ENCODE measurements around the gene TCF19.

TCF19 gene

DNA sequence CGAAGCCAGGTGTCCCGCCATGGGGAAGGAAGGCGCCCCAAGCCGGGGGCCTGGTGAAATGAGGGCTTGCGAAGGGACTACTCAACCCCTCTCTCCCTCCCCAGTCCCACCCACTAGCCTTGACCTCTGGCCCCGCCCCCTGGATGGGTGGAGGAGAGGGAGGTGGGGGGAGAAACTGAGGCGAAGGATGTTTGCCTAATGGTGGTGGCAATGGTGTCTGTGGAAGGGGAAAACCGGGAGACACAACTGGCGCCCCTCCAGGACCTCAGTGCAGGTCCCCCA, 12.2 kb downstream of the TCF19 start, which contains the start of gene POU5F1:
Gene POU5F1 (minus strand): TSS at position 83 of the 282 bp plus-strand sequence. CDS start 62 bp downstream, at position 21.
- H3K4me3 ChIP-seq (replicated peaks; ENCODE audit: low read depth, low read length), result no peak within 1 kb of the TSS
- TF ChIP-seq, protein P1, sequence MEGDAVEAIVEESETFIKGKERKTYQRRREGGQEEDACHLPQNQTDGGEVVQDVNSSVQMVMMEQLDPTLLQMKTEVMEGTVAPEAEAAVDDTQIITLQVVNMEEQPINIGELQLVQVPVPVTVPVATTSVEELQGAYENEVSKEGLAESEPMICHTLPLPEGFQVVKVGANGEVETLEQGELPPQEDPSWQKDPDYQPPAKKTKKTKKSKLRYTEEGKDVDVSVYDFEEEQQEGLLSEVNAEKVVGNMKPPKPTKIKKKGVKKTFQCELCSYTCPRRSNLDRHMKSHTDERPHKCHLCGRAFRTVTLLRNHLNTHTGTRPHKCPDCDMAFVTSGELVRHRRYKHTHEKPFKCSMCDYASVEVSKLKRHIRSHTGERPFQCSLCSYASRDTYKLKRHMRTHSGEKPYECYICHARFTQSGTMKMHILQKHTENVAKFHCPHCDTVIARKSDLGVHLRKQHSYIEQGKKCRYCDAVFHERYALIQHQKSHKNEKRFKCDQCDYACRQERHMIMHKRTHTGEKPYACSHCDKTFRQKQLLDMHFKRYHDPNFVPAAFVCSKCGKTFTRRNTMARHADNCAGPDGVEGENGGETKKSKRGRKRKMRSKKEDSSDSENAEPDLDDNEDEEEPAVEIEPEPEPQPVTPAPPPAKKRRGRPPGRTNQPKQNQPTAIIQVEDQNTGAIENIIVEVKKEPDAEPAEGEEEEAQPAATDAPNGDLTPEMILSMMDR (IDR thresholded peaks at IDR 0.05; ENCODE audit: low read depth, low read length, missing control alignments), result no peak
- no peak for DNase-seq (ENCODE audit: extremely low read depth, low read depth)

DNA sequence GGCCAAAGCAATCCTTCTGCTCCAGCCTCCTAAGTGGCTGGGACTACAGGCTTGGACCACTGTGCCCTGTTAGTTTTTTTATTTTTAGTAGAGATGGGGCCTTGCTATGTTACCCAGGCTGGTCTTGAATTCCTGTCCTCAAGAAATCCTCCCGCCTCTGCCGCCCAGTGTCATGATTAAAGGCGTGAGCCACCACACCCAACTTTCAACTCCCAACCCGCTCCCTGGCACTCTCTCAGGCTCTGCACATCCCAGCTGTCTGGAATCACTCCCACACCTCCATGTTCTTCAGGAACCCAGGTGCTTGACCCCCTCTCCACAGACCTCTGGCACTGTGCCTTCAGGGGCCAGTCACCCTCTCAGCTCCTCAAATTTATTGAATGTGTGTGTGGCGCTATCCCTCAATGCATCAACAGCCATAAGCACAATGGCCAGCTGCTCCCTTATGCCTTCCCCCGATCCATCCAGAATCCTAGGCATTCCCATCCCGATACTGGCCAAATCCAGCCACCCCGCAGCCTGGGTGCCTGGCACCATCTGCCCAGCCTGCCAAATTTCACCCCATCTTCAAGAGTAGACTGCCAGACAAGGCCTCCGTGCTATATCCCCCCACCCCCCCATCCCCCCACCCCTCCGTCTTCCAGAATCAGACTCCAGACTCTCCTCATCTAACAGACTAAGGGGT, 12.7 kb downstream of the TCF19 start:
- TF ChIP-seq, protein P1 (IDR thresholded peaks at IDR 0.05; ENCODE audit: low read depth, low read length, missing control alignments), result no peak
- H3K4me3 ChIP-seq (replicated peaks; ENCODE audit: low read depth, low read length), result no peak overlapping the region

DNA sequence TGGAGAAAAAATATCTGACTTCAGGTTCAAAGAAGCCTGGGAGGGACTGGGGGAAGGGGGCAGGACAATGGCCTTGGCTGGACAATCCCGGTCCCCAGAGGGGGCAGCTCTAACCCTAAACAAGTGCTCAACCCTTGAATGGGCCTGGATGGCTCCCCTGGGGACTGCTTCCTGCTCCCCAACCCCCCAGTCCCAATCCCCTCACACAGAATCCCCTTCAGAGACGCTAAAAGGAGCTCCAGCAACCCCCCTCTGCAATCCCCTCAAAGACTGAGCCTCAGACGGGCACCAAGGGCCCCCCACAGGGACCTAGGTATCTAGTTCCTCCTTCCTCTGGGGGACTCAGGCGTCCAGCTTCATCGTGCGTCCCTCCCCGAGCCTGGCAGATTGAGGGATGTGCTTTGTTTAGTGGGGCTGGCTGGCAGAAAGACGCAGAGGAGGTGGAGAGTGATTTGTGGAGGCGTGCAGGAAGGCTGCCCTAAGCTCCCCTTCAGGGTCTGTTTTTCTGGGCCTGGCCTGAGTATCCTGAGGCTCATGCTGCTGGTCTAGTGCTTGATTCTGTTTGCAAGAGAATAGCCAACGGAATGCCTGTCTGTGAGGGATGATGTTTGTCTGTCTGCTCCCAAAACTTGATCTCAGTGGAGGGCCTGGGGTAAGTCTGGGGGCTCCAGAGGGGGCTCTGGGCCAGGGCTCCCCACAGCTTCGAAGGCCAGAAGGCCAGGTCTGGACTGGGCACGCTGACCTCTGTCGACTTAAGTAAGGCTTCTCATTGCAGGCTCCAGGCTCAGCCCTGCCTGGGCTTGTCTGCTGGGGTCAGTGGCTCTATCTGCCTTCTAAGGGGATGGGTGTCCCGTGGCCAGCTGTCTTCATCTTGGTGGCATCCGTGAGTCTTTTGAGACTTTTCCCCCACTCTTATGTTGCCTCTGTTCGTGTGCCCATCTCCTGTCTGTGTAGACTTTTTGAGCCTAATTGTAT, 13.8 kb downstream of the TCF19 start:
- H3K4me3 ChIP-seq (replicated peaks; ENCODE audit: low read depth, low read length), result no peak overlapping the region
- DNase-seq (ENCODE audit: extremely low read depth, low read depth), result no peak
- TF ChIP-seq, protein P1 (IDR thresholded peaks at IDR 0.05; ENCODE audit: low read depth, low read length, missing control alignments), result no peak

More for the DNA sequence above, 12.7 kb downstream of the TCF19 start:
- DNase-seq (ENCODE audit: extremely low read depth, low read depth), result no peak

DNA sequence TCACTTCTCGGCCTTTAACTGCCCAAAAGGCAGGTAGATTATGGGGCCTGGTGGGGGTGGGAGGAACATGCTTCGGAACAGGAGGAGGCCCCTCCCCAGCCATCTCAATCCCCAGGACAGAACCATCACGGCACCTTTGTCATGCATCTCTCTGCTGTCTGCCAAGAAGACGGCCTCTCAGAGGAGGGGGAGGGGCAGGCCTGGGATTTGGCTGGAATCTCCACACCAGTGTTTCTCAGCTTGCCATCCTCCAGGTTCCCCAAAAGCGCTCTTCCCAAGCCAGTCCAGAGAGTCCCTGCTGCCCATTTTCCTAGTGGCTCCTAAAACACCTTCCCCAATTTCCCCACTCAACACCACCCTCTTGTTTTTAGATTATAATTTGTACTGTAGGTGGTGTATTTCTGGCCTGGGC, 14.6 kb downstream of the TCF19 start:
- H3K4me3 ChIP-seq (replicated peaks; ENCODE audit: low read depth, low read length), result no peak overlapping the region
- no peak for DNase-seq (ENCODE audit: extremely low read depth, low read depth)
- TF ChIP-seq, protein P1 (IDR thresholded peaks at IDR 0.05; ENCODE audit: low read depth, low read length, missing control alignments), result no peak

DNA sequence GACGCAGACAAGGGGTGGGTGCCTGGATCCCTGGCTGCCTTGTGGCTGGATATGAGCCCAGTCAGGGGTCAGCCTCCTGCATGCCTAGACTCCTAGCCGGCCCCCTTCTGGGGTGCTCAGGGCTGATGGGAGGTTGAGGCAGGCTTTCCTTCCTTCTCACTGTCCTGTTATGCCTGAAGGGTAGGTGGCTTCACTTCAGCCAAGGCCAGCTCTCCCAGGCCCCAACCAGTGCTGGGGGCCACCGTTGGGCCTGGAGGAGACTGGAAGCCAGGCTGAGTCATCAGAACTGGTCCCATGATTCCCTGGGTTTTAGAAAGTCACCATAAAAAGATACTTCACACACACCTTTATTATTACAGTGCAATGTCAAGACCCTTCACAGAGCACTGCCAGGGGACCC, 15.0 kb downstream of the TCF19 start:
- DNase-seq (ENCODE audit: extremely low read depth, low read depth), result no peak
- TF ChIP-seq, protein P1 (IDR thresholded peaks at IDR 0.05; ENCODE audit: low read depth, low read length, missing control alignments), result no peak
- H3K4me3 ChIP-seq (replicated peaks; ENCODE audit: low read depth, low read length), result no peak overlapping the region

DNA sequence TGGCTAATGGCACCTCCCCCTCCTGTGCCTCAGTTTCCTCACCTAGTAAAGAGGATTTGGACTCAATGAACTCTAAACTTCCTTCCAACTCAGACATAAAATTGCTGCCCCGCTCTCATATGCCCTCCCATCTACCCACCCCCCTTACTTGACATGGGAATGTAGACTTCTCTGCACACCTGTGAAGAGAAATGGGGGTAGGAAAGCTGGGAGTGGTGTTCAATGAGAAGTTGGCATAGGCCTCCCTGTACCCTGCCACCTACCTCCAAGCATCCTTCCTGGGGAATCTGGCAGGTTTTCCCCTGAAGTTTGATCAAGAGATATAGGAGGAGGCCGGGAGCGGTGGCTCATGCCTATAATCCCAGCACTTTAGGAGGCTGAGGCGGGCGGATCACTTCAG, 16.0 kb downstream of the TCF19 start:
- no peak for DNase-seq (ENCODE audit: extremely low read depth, low read depth)
- TF ChIP-seq, protein P1 (IDR thresholded peaks at IDR 0.05; ENCODE audit: low read depth, low read length, missing control alignments), result no peak
- no peak overlapping the region for H3K4me3 ChIP-seq (replicated peaks; ENCODE audit: low read depth, low read length)
